ENCODE data around the gene SERPINA5.

Gene SERPINA5

DNA sequence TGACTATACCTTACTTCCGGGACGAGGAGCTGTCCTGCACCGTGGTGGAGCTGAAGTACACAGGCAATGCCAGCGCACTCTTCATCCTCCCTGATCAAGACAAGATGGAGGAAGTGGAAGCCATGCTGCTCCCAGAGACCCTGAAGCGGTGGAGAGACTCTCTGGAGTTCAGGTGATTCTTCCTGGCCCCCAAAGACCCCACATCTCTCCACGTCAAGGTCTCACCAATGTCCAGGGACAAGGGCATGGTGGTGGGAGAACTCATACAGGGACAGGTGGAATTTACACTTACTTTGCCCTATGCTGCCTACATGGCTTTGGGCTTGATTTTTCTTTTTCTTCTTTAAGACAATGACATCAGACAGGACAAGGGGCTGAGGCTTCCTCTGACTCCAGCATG is 38.1 kb downstream of the SERPINA5 start:
- H3K4me3 ChIP-seq (ENCODE audit: low read depth, low read length): no peak overlapping the region
- TF ChIP-seq, protein P1, sequence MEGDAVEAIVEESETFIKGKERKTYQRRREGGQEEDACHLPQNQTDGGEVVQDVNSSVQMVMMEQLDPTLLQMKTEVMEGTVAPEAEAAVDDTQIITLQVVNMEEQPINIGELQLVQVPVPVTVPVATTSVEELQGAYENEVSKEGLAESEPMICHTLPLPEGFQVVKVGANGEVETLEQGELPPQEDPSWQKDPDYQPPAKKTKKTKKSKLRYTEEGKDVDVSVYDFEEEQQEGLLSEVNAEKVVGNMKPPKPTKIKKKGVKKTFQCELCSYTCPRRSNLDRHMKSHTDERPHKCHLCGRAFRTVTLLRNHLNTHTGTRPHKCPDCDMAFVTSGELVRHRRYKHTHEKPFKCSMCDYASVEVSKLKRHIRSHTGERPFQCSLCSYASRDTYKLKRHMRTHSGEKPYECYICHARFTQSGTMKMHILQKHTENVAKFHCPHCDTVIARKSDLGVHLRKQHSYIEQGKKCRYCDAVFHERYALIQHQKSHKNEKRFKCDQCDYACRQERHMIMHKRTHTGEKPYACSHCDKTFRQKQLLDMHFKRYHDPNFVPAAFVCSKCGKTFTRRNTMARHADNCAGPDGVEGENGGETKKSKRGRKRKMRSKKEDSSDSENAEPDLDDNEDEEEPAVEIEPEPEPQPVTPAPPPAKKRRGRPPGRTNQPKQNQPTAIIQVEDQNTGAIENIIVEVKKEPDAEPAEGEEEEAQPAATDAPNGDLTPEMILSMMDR (IDR thresholded peaks at IDR 0.05; ENCODE audit: low read depth, low read length, missing control alignments): no peak
- in situ Hi-C loops (cut with HindIII; ENCODE audit: low sequenced_read_pairs): no loop called here
- no peak for DNase-seq (ENCODE audit: low read depth)

DNA sequence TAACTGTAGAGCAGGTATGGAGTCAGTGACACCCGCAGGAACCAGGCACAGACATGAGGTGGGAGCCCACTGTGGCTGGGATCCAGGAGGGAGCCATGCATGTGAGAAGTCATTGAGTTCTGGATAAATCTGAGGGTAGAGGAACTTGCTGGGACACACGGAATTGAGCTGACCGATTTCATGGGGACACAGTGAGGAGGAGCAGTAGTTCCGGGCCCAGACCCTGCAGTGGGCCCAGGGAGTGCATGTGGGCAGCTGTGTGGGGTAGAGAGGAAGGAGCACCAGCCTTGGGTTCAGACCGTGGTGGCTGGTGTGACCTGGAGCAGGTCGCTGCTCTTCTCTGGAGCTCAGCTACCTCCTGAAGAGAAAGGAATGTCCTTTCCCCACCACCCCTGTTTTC is 39.4 kb downstream of the SERPINA5 start:
- no peak overlapping the region for H3K4me3 ChIP-seq (ENCODE audit: low read depth, low read length)
- DNase-seq (ENCODE audit: low read depth): no peak
- TF ChIP-seq, protein P1 (IDR thresholded peaks at IDR 0.05; ENCODE audit: low read depth, low read length, missing control alignments): no peak
- in situ Hi-C loops (cut with HindIII; ENCODE audit: low sequenced_read_pairs): no loop called here

DNA sequence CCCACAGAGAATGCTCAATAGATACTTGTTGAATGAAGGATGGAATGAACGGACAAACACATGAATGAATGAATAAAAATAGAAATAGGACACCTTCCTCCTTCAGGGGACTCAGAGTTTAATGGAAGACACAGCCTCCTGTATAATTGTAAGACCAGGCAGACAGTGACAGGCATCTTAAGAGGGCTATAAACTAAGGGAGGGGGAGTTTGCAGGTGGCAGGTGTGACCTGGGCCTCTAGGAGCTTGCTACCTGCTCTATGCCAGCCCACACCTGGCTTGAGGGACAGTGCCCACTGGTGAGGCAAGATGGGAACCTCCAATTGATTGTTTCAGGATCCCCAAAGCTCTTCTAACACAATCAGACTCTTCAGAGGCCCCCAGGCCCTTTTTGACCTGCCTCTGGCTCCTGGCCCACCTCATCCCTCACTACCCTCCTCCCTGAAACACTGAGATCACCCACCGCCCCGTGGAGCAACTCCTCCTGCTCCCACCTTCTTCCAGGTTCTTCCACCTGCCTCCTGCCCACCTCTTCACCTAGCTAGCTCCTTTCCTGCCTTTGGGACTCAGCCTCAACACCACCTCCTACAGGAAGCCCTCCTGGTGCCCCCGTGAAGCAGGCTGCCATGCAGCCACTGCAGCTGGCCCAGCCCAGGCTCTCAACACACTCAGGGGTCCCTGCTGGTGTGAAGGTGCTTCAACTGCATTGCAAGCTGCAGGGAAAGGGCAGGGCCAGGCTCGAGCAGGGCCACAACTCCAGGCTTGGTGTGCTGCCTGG is 40.3 kb downstream of the SERPINA5 start:
- no peak overlapping the region for H3K4me3 ChIP-seq (ENCODE audit: low read depth, low read length)
- in situ Hi-C loops (cut with HindIII; ENCODE audit: low sequenced_read_pairs): no loop called here

DNA sequence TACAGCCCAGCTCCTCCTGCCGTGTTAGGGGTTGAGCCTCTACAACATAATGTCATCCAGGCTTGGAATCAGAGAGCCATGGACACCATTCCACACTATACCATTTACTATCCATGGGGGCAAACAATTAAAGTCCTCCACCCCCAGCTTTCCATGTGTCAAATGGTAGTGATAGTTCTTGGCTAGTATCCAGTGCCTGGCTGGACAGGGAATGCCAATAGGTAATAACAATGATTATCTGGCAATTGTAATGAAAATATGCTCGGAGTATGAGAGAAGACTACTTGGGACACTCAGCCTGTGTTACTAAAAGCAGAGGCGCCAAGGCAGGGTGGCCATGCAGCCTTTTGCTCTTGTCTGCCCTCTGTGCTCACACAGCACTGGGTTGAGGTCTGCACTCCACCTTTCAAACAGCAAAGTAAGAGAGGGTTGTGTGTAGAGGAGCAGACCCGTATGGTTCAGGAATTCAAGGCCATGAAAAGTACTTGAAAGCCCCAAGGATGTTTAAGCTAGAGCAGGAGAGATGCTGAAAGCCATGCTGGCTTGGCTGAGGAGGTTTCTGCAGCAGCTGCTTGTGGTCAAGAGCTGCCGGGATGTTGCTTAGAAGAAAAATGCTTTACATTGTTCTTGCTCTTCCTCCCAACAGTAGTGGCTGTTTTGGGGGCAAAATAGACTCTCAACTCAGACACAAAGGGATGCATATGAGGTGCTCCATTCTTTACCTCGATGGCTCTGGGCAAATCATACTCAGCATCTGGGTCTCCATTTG is 41.6 kb downstream of the SERPINA5 start:
- DNase-seq (ENCODE audit: low read depth): no peak
- no peak overlapping the region for H3K4me3 ChIP-seq (ENCODE audit: low read depth, low read length)
- TF ChIP-seq, protein P1 (IDR thresholded peaks at IDR 0.05; ENCODE audit: low read depth, low read length, missing control alignments): no peak
- in situ Hi-C loops (cut with HindIII; ENCODE audit: low sequenced_read_pairs): no loop called here

More for the DNA sequence above, 40.3 kb downstream of the SERPINA5 start:
- TF ChIP-seq, protein P1 (IDR thresholded peaks at IDR 0.05; ENCODE audit: low read depth, low read length, missing control alignments): no peak
- DNase-seq (ENCODE audit: low read depth): no peak

DNA sequence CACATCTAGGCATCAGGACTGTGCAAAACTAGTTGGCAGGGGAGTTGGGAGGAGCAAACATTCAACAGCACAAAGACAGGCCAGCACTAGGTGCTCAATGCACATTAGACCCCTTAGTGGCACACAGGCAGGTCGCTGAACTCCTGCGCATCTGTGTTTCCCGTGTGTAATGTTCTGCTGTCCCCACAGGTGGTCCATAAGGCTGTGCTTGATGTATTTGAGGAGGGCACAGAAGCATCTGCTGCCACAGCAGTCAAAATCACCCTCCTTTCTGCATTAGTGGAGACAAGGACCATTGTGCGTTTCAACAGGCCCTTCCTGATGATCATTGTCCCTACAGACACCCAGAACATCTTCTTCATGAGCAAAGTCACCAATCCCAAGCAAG is 42.2 kb downstream of the SERPINA5 start:
- no peak overlapping the region for H3K4me3 ChIP-seq (ENCODE audit: low read depth, low read length)
- no peak for DNase-seq (ENCODE audit: low read depth)
- TF ChIP-seq, protein P1 (IDR thresholded peaks at IDR 0.05; ENCODE audit: low read depth, low read length, missing control alignments): no peak
- in situ Hi-C loops (cut with HindIII; ENCODE audit: low sequenced_read_pairs): no loop called here

DNA sequence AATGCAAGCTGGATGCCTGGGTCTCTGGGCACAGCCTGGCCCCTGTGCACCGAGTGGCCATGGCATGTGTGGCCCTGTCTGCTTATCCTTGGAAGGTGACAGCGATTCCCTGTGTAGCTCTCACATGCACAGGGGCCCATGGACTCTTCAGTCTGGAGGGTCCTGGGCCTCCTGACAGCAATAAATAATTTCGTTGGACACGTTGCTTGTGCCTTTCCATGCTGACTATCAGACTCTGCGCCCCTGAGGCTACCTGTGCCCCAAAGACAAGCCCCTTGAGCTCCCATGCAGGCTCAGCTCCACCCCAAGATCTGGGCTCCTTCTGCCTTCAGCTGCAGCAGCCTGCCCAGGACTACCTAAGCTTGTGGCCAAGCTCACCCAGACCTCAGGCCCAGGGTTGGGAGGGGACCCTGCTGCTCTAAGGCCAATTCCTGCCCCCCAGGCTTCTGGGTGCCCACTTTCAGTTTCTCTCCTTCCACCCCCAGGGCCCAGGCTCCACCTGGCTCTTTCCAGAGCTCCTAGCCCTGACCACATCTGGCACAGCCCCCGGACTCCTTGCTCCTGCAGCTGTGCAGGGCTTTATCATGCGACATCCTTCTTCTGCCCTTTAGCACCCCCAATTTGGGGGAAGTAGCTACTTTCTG is 42.8 kb downstream of the SERPINA5 start:
- DNase-seq (ENCODE audit: low read depth): no peak
- in situ Hi-C loops (cut with HindIII; ENCODE audit: low sequenced_read_pairs): no loop called here
- H3K4me3 ChIP-seq (ENCODE audit: low read depth, low read length): no peak overlapping the region
- TF ChIP-seq, protein P1 (IDR thresholded peaks at IDR 0.05; ENCODE audit: low read depth, low read length, missing control alignments): no peak

Measured in astrocyte of the cerebellum (primary cell).